MM.1S (cell line): ENCODE results near the gene MRPL22.

Experiments
- DNase-seq: peaks from one replicate; pipeline ENCODE4 v3.0.0-alpha.2; 2015
- H2AFZ ChIP-seq: fragments of 300-600 bp; sonication (generic); 2 replicates; pipeline ENCODE4 v1.6.0; 2016; ENCODE audit warnings: antibody characterized with exemption, low read length
- H3F3A ChIP-seq: fragments of 300-600 bp; sonication (generic); 2 replicates; pipeline ENCODE4 v1.6.1; 2016; ENCODE audit warnings: mild to moderate bottlenecking, antibody characterized with exemption, low read length, moderate library complexity, mixed read lengths; ENCODE audit not compliant: insufficient read depth
- H3K27ac ChIP-seq: fragments of 300-600 bp; sonication (generic); 2 replicates; pipeline ENCODE4 v1.5.1; 2016; ENCODE audit warnings: mild to moderate bottlenecking, low read length
- H3K27me3 ChIP-seq: fragments of 300-600 bp; sonication (generic); replicated peaks from 2 replicates; pipeline ENCODE4 v1.6.0; 2016; ENCODE audit warnings: low read length; ENCODE audit not compliant: insufficient read depth
- H3K36me3 ChIP-seq: fragments of 300-600 bp; sonication (generic); replicated peaks from 2 replicates; pipeline ENCODE4 v1.6.1; 2016; ENCODE audit warnings: mild to moderate bottlenecking, low read length, mixed read lengths; ENCODE audit not compliant: insufficient read depth
- H3K4me1 ChIP-seq: fragments of 300-600 bp; sonication (generic); 2 replicates; pipeline ENCODE4 v1.6.1; 2016; ENCODE audit warnings: low read length, mixed read lengths
- H3K4me2 ChIP-seq: fragments of 300-600 bp; sonication (generic); 2 replicates; pipeline ENCODE4 v1.6.0; 2016; ENCODE audit warnings: low read depth, low read length
- H3K4me3 ChIP-seq: fragments of 300-600 bp; sonication (generic); 2 replicates; pipeline ENCODE4 v1.5.1; 2016; ENCODE audit warnings: low read length, mixed read lengths
- H3K79me2 ChIP-seq: fragments of 300-600 bp; sonication (generic); 2 replicates; pipeline ENCODE4 v1.6.1; 2016; ENCODE audit warnings: mixed run types, low read length, mixed read lengths
- H3K9ac ChIP-seq: fragments of 300-600 bp; sonication (generic); 2 replicates; pipeline ENCODE4 v1.6.1; 2016; ENCODE audit warnings: low read length, mixed read lengths
- H3K9me2 ChIP-seq: fragments of 300-600 bp; sonication (generic); replicated peaks from 2 replicates; pipeline ENCODE4 v1.6.1; 2016; ENCODE audit warnings: mild to moderate bottlenecking, low read length, mixed read lengths; ENCODE audit not compliant: insufficient read depth
- H3K9me3 ChIP-seq: fragments of 300-600 bp; sonication (generic); replicated peaks from 2 replicates; pipeline ENCODE4 v1.6.1; 2016; ENCODE audit warnings: mild to moderate bottlenecking, low read length, mixed read lengths; ENCODE audit not compliant: insufficient read depth
- H4K20me1 ChIP-seq: fragments of 300-600 bp; sonication (generic); 2 replicates; pipeline ENCODE4 v1.6.1; 2016; ENCODE audit warnings: mild to moderate bottlenecking, low read length, moderate library complexity, mixed read lengths; ENCODE audit not compliant: insufficient read depth
- EZH2 ChIP-seq: fragments of 300-600 bp; sonication (generic); optimal IDR thresholded peaks from 2 replicates; pipeline ENCODE3; 2017; ENCODE audit warnings: low read depth, mild to moderate bottlenecking, antibody characterized with exemption, low read length, mixed read lengths
- EZH2phosphoT487 ChIP-seq: fragments of 300-600 bp; sonication (generic); IDR thresholded peaks from 2 replicates; pipeline ENCODE4 v1.6.1; 2018; ENCODE audit warnings: antibody characterized with exemption, low read length
- TF ChIP-seq, protein P1 (sequence below): fragments of 300-600 bp; sonication (generic); IDR thresholded peaks from 2 replicates; pipeline ENCODE4 v1.5.1; 2016; ENCODE audit warnings: antibody characterized with exemption, low read length, mixed read lengths

Gene MRPL22

DNA sequence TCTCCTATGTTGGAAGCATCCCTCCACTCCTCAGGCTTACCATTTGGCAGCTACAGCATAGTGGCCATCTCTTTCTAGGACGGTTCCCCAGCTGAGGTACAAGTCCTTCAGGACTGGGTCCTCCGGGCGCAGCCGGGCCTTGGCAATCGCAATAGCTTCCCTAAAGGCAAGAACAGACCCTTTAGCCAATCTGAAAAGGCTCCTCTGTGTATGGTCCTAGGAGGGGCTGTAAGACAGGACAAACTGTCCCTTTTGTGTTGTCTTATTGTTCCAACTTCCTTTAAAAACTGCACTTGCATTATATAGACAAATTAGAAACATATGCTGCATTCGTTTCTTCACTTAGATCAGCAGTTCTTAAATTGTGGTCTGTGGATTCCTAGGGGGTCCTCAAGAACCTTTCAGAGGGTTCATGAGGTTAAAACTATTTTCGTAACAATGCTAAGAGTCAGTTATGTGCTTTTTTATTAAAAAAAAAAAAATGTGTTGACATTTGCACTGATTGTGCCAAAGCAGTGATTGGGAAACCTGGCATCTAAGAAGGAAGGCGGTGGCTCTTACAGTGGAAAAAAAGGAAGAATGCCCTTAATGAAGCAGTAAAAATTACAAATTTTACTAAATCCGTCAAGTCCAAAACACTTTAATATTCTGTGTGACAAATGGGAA lies 41.6 kb upstream of the MRPL22 start:
- Histone ChIP-seq H3K9ac (no peak overlapping the region), H3K36me3 (peaks cover 21% of the 10 kb centered on the region)

GRCh38 chr5:154900066-154900465 lies 40.8 kb upstream of the MRPL22 start:
- Histone ChIP-seq H3K27ac (no peak overlapping the region), H3K9me3 (no peaks in the 10 kb centered on the region; the same call in 1 of the 2 replicates), H3K27me3 (no peaks in the 10 kb centered on the region), H3K9ac (no peak overlapping the region), H3K4me1 (no peaks in the 10 kb centered on the region), H3K4me3 (no peak overlapping the region), H4K20me1 (no peaks in the 10 kb centered on the region), H3K9me2 (no peaks in the 10 kb centered on the region), H3K36me3 (peaks cover 21% of the 10 kb centered on the region), H3K4me2 (no peak overlapping the region), H3F3A (no peaks in the 10 kb centered on the region), H2AFZ (no peak overlapping the region), H3K79me2 (no peaks in the 10 kb centered on the region)
- no peak for DNase-seq
- TF ChIP-seq EZH2phosphoT487 (no peak), EZH2 (no peak)
- TF ChIP-seq, protein P1, sequence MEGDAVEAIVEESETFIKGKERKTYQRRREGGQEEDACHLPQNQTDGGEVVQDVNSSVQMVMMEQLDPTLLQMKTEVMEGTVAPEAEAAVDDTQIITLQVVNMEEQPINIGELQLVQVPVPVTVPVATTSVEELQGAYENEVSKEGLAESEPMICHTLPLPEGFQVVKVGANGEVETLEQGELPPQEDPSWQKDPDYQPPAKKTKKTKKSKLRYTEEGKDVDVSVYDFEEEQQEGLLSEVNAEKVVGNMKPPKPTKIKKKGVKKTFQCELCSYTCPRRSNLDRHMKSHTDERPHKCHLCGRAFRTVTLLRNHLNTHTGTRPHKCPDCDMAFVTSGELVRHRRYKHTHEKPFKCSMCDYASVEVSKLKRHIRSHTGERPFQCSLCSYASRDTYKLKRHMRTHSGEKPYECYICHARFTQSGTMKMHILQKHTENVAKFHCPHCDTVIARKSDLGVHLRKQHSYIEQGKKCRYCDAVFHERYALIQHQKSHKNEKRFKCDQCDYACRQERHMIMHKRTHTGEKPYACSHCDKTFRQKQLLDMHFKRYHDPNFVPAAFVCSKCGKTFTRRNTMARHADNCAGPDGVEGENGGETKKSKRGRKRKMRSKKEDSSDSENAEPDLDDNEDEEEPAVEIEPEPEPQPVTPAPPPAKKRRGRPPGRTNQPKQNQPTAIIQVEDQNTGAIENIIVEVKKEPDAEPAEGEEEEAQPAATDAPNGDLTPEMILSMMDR = no peak

More for the DNA sequence above, 41.6 kb upstream of the MRPL22 start:
- Histone ChIP-seq H3K27ac (no peak overlapping the region), H3K9me2 (no peaks in the 10 kb centered on the region), H3K4me2 (no peak overlapping the region), H3K4me3 (no peak overlapping the region), H3K27me3 (no peaks in the 10 kb centered on the region), H2AFZ (no peak overlapping the region), H3K9me3 (no peaks in the 10 kb centered on the region; the same call in 1 of the 2 replicates), H3K4me1 (no peaks in the 10 kb centered on the region), H3K79me2 (no peaks in the 10 kb centered on the region), H4K20me1 (no peaks in the 10 kb centered on the region), H3F3A (no peaks in the 10 kb centered on the region)
- TF ChIP-seq, protein P1 = no peak
- TF ChIP-seq EZH2 (no peak), EZH2phosphoT487 (no peak)
- no peak for DNase-seq

DNA sequence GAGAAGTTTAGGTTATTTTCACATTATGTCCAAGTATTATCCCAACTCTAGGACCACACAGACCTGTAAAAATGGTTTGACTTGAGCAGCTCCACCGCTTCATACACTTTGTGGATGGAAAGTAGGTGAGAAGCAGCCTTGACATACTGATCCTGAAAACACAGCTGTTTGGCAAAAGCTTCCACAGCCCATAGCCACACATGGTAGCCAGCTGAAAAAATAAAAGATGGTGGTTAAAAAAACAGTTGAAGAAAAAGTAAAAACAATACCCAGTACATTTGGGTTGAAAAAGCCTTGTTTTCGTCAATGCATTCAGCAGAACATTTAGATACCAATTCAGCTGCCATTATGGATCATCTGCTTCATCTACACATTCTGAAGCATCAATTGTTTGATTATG lies 39.6 kb upstream of the MRPL22 start:
- H3K27ac ChIP-seq = no peak overlapping the region
- no peaks in the 10 kb centered on the region for H3K27me3 ChIP-seq
- no peak overlapping the region for H3K4me2 ChIP-seq
- H2AFZ ChIP-seq = no peak overlapping the region
- no peak for DNase-seq
- no peaks in the 10 kb centered on the region for H3K79me2 ChIP-seq
- TF ChIP-seq EZH2phosphoT487 (no peak), EZH2 (no peak)
- TF ChIP-seq, protein P1 = no peak
- H3K9me2 ChIP-seq = no peaks in the 10 kb centered on the region
- H3K4me1 ChIP-seq = no peaks in the 10 kb centered on the region
- H3K9me3 ChIP-seq = no peaks in the 10 kb centered on the region; the same call in 1 of the 2 replicates
- H4K20me1 ChIP-seq = no peaks in the 10 kb centered on the region
- peaks cover 21% of the 10 kb centered on the region for H3K36me3 ChIP-seq
- H3K9ac ChIP-seq = no peak overlapping the region
- no peak overlapping the region for H3K4me3 ChIP-seq
- no peaks in the 10 kb centered on the region for H3F3A ChIP-seq
